Upper lobe of left lung (tissue), 4 donors: ENCODE results near the gene LAMA3.

Experiments
- CTCF ChIP-seq, 6 experiments: fragments of 450-650 bp in 4 of 6; fragments of 200-600 bp in 2 of 6; sonication (generic) in 2 of 6; IDR thresholded peaks; one replicate each; pipeline ENCODE4 v1.5.1; 2016 to 2019; ENCODE audit warnings: antibody characterized with exemption in 6 of 6
- EP300 ChIP-seq, 4 donors: sonication (generic); formaldehyde crosslinking; IDR thresholded peaks; one replicate each; pipeline ENCODE4 v1.5.1; 2017; ENCODE audit warnings: antibody characterized with exemption in 4 of 4, control low read depth in 2 of 4

GRCh38 chr18:23908827-23909226 is 219.6 kb downstream of the LAMA3 start:
- TF ChIP-seq CTCF (IDR thresholded peaks at IDR 0.05) (no peak), EP300 (IDR thresholded peaks at IDR 0.05) (no peak)
